ENCODE results near the gene TSPAN9.

GRCh38 chr12:3035815-3036702 lies 41.1 kb upstream of the TSPAN9 start:
- TF ChIP-seq EGR1 (IDR thresholded peaks at IDR 0.05; ENCODE audit: low read depth), result no peak
- no peak for TF ChIP-seq YY1 (IDR thresholded peaks at IDR 0.05; ENCODE audit: extremely low read depth, insufficient replicate concordance, low read depth, low read length)
- TF ChIP-seq ZBTB33 (IDR thresholded peaks at IDR 0.05; ENCODE audit: extremely low read depth, insufficient replicate concordance, low read length), result no peak
- TF ChIP-seq SRF (IDR thresholded peaks at IDR 0.05; ENCODE audit: low read depth), result no peak
- TF ChIP-seq, protein P1, sequence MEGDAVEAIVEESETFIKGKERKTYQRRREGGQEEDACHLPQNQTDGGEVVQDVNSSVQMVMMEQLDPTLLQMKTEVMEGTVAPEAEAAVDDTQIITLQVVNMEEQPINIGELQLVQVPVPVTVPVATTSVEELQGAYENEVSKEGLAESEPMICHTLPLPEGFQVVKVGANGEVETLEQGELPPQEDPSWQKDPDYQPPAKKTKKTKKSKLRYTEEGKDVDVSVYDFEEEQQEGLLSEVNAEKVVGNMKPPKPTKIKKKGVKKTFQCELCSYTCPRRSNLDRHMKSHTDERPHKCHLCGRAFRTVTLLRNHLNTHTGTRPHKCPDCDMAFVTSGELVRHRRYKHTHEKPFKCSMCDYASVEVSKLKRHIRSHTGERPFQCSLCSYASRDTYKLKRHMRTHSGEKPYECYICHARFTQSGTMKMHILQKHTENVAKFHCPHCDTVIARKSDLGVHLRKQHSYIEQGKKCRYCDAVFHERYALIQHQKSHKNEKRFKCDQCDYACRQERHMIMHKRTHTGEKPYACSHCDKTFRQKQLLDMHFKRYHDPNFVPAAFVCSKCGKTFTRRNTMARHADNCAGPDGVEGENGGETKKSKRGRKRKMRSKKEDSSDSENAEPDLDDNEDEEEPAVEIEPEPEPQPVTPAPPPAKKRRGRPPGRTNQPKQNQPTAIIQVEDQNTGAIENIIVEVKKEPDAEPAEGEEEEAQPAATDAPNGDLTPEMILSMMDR (IDR thresholded peaks at IDR 0.05 in 2 of 3, conservative IDR thresholded peaks at IDR 0.05 in 1 of 3; ENCODE audit: borderline replicate concordance in 1 of 3, insufficient read depth in 1 of 3, low read depth in 2 of 3, low read length in 2 of 3), result peak in 2 of 3 experiments; percentile 16 to 39; a peak in 1 of 6 replicates

Data from HCT116 (cell line).